ENCODE results near the gene MRPS6.

The MRPS6 gene

GRCh38 chr21:34073032-34073748, at the start of gene MRPS6, which contains the start of gene SLC5A3:
TSS of gene MRPS6 (plus strand) at chr21:34073578. CDS start at chr21:34073701, 123 bp downstream.
TSS of gene SLC5A3 (plus strand) at chr21:34073578. CDS start at chr21:34095199, 21,621 bp downstream.
- FAIRE-seq (no peak), DNase-seq (ENCODE audit: low spot score) (peak; percentile 87)

GRCh38 chr21:34023691-34024373, 49.5 kb upstream of the MRPS6 start:
- no peak for DNase-seq (ENCODE audit: low spot score)
- no peak for FAIRE-seq

GRCh38 chr21:34024374-34024693, 49.0 kb upstream of the MRPS6 start:
- DNase-seq (ENCODE audit: low spot score) (no peak), FAIRE-seq (no peak)

- FAIRE-seq = no peak
- no peak for DNase-seq (ENCODE audit: low spot score)
Measured at GRCh38 chr21:34027721-34028461, 45.5 kb upstream of the MRPS6 start.

- peak; percentile 62 for DNase-seq (ENCODE audit: low spot score)
- FAIRE-seq = no peak
Measured at GRCh38 chr21:34029743-34030528, 43.4 kb upstream of the MRPS6 start.

GRCh38 chr21:34031835-34032370, 41.5 kb upstream of the MRPS6 start:
- no peak for FAIRE-seq
- no peak for DNase-seq (ENCODE audit: low spot score)

GRCh38 chr21:34034369-34035014, 38.9 kb upstream of the MRPS6 start:
- FAIRE-seq (no peak), DNase-seq (ENCODE audit: low spot score) (no peak)

- DNase-seq (ENCODE audit: low spot score) = no peak
- FAIRE-seq = no peak
Measured at GRCh38 chr21:34035619-34036354, 37.6 kb upstream of the MRPS6 start.

GRCh38 chr21:34037009-34037795, 36.2 kb upstream of the MRPS6 start:
- FAIRE-seq (no peak), DNase-seq (ENCODE audit: low spot score) (peak; percentile 67)

- no peak for DNase-seq (ENCODE audit: low spot score)
- FAIRE-seq = no peak
Measured at GRCh38 chr21:34039678-34040382, 33.5 kb upstream of the MRPS6 start.

- FAIRE-seq (no peak), DNase-seq (ENCODE audit: low spot score) (no peak)
Measured at GRCh38 chr21:34042735-34043134, 30.6 kb upstream of the MRPS6 start.

- FAIRE-seq = no peak
Measured at GRCh38 chr21:34043333-34043732, 30.0 kb upstream of the MRPS6 start.

GRCh38 chr21:34046917-34047316, 26.5 kb upstream of the MRPS6 start:
- DNase-seq (ENCODE audit: low spot score) = no peak
- no peak for FAIRE-seq

More at GRCh38 chr21:34043333-34043732, 30.0 kb upstream of the MRPS6 start:
- DNase-seq (ENCODE audit: low spot score) = no peak

GRCh38 chr21:34047835-34048234, 25.5 kb upstream of the MRPS6 start:
- DNase-seq (ENCODE audit: low spot score) (no peak), FAIRE-seq (no peak)

- FAIRE-seq (no peak), DNase-seq (ENCODE audit: low spot score) (no peak)
Measured at GRCh38 chr21:34052171-34052570, 21.2 kb upstream of the MRPS6 start.

- no peak for DNase-seq (ENCODE audit: low spot score)
Measured at GRCh38 chr21:34054259-34054658, 19.1 kb upstream of the MRPS6 start.

GRCh38 chr21:34055615-34056014, 17.8 kb upstream of the MRPS6 start:
- no peak for DNase-seq (ENCODE audit: low spot score)
- no peak for FAIRE-seq

More at GRCh38 chr21:34054259-34054658, 19.1 kb upstream of the MRPS6 start:
- no peak for FAIRE-seq

GRCh38 chr21:34061983-34062382, 11.4 kb upstream of the MRPS6 start:
- FAIRE-seq (no peak), DNase-seq (ENCODE audit: low spot score) (no peak)

Data from urothelium cell line (cell line).